H1 (cell line): ENCODE measurements around the gene KIAA1586.

Experiments
- CREB1 ChIP-seq: IDR thresholded peaks from 2 replicates; pipeline ENCODE4 v1.6.1; 2012; ENCODE audit warnings: inconsistent platforms
- CTBP2 ChIP-seq: IDR thresholded peaks from 2 replicates; pipeline ENCODE4 v1.7.0; 2011; ENCODE audit warnings: borderline replicate concordance, mild to moderate bottlenecking, moderate library complexity, mixed read lengths, low read length; ENCODE audit not compliant: insufficient read depth, insufficient read length
- EZH2 ChIP-seq: fragments of 200-600 bp; sonication (generic); IDR thresholded peaks from 2 replicates; pipeline ENCODE4 v1.7.1; 2012; ENCODE audit warnings: low read depth, mild to moderate bottlenecking, moderate library complexity, low read length, inconsistent platforms; ENCODE audit not compliant: severe bottlenecking
- POLR2A ChIP-seq, 2 experiments: IDR thresholded peaks; 1 replicate in 1 of 2; 2 replicates in 1 of 2; pipeline ENCODE4 v1.6.1; 2011; ENCODE audit warnings: low read depth in 2 of 2, low read length in 2 of 2, mild to moderate bottlenecking in 2 of 2; ENCODE audit errors: control extremely low read depth in 1 of 2
- POLR2AphosphoS5 ChIP-seq: IDR thresholded peaks from 2 replicates; pipeline ENCODE4 v1.6.1; 2011; ENCODE audit warnings: low read depth, low read length
- TF ChIP-seq, protein P1 (sequence below), 3 experiments: IDR thresholded peaks; 1 replicate in 2 of 3; 2 replicates in 1 of 3; pipeline versions ENCODE4 v1.5.1 to v1.6.1; 2011; ENCODE audit warnings: low read length in 3 of 3, mild to moderate bottlenecking in 3 of 3, inconsistent platforms in 2 of 3, low read depth in 1 of 3, moderate library complexity in 1 of 3; ENCODE audit not compliant: insufficient read depth in 1 of 3; ENCODE audit errors: control extremely low read depth in 1 of 3

DNA sequence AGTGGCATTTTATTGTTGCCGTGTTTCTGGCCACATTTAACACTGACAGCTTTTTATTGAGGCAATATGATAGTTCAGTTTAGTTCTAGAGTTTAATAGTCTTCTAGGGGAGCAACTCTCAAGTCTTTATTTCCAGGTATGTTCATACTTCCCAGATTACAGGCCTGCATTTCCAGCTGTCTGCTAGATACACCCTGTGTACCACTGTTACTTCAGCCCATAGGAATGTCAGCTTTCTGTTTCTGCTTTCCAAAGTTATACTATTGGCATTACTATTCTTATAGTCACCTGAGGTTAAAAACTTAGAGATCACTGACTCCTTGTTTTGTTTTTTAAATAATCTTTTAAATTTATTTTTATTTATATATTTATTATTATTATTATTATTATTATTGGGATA lies 51.1 kb downstream of the KIAA1586 start:
- TF ChIP-seq CREB1 (no peak), CTBP2 (no peak), POLR2A (IDR thresholded peaks at IDR 0.05; ENCODE audit: control extremely low read depth in 1 of 2, low read depth in 2 of 2, low read length in 2 of 2) (no peak), EZH2 (no peak), POLR2AphosphoS5 (no peak)
- TF ChIP-seq, protein P1, sequence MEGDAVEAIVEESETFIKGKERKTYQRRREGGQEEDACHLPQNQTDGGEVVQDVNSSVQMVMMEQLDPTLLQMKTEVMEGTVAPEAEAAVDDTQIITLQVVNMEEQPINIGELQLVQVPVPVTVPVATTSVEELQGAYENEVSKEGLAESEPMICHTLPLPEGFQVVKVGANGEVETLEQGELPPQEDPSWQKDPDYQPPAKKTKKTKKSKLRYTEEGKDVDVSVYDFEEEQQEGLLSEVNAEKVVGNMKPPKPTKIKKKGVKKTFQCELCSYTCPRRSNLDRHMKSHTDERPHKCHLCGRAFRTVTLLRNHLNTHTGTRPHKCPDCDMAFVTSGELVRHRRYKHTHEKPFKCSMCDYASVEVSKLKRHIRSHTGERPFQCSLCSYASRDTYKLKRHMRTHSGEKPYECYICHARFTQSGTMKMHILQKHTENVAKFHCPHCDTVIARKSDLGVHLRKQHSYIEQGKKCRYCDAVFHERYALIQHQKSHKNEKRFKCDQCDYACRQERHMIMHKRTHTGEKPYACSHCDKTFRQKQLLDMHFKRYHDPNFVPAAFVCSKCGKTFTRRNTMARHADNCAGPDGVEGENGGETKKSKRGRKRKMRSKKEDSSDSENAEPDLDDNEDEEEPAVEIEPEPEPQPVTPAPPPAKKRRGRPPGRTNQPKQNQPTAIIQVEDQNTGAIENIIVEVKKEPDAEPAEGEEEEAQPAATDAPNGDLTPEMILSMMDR (IDR thresholded peaks at IDR 0.05; ENCODE audit: control extremely low read depth in 1 of 3, insufficient read depth in 1 of 3, low read depth in 1 of 3, low read length in 3 of 3) = no peak
